DND-41 (cell line): Measurements from ENCODE around the gene CFB.

Experiments
- ATAC-seq: fragments of 200-7000 bp; cut with Tn5 transposase; 3 replicates; pipeline ENCODE4 v1.9.1; 2021; ENCODE audit warnings: low read depth; ENCODE audit not compliant: insufficient read depth
- DNase-seq: peaks from one replicate; pipeline ENCODE4 v3.0.0-alpha.2; 2020
- H2AFZ ChIP-seq: 2 replicates; pipeline ENCODE4 v1.6.0; 2012; ENCODE audit warnings: low read depth, low read length
- H3K27ac ChIP-seq: 2 replicates; pipeline ENCODE4 v1.5.1; 2012; ENCODE audit warnings: low read length, inconsistent platforms
- H3K27me3 ChIP-seq: fragments of 200-600 bp; sonication (generic); 2 replicates; pipeline ENCODE4 v1.6.0; 2012; ENCODE audit warnings: low read length, mild to moderate bottlenecking, inconsistent platforms; ENCODE audit not compliant: insufficient read depth, poor library complexity
- H3K36me3 ChIP-seq: 2 replicates; pipeline ENCODE4 v1.5.1; 2012; ENCODE audit warnings: low read length, inconsistent platforms; ENCODE audit not compliant: insufficient read depth
- H3K4me1 ChIP-seq: 2 replicates; pipeline ENCODE4 v1.5.1; 2012; ENCODE audit warnings: mild to moderate bottlenecking, low read length; ENCODE audit not compliant: insufficient read depth
- H3K4me2 ChIP-seq: 2 replicates; pipeline ENCODE4 v1.6.0; 2012; ENCODE audit warnings: mild to moderate bottlenecking, moderate library complexity, low read length, inconsistent platforms; ENCODE audit not compliant: insufficient read depth
- H3K4me3 ChIP-seq, 2 experiments: fragments of 200-600 bp in 1 of 2; shearing (Covaris generic) in 1 of 2; 2 replicates each; pipeline ENCODE4 v1.5.1; 2012 to 2016; ENCODE audit warnings: inconsistent platforms in 2 of 2, low read length in 2 of 2, mild to moderate bottlenecking in 2 of 2, low read depth in 1 of 2, moderate library complexity in 1 of 2
- H3K79me2 ChIP-seq: 2 replicates; pipeline ENCODE4 v1.6.0; 2012; ENCODE audit warnings: low read length, inconsistent platforms; ENCODE audit not compliant: insufficient read depth
- H3K9ac ChIP-seq: 2 replicates; pipeline ENCODE4 v1.6.0; 2012; ENCODE audit warnings: low read depth, mild to moderate bottlenecking, inconsistent platforms, low read length, moderate library complexity
- H3K9me3 ChIP-seq: 2 replicates; pipeline ENCODE4 v1.5.1; 2012; ENCODE audit warnings: low read length, moderate library complexity, mild to moderate bottlenecking, inconsistent platforms; ENCODE audit not compliant: insufficient read depth, severe bottlenecking
- H4K20me1 ChIP-seq: 2 replicates; pipeline ENCODE4 v1.6.0; 2012; ENCODE audit warnings: low read length; ENCODE audit not compliant: insufficient read depth
- EZH2 ChIP-seq: IDR thresholded peaks from 3 replicates; pipeline ENCODE4 v1.6.1; 2012; ENCODE audit warnings: borderline replicate concordance, low read depth, mild to moderate bottlenecking, moderate library complexity, low read length, inconsistent platforms; ENCODE audit not compliant: severe bottlenecking
- TF ChIP-seq, protein P1 (sequence below): IDR thresholded peaks from 2 replicates; pipeline ENCODE4 v1.5.1; 2012; ENCODE audit warnings: borderline replicate concordance, low read length, moderate library complexity, mild to moderate bottlenecking; ENCODE audit not compliant: poor library complexity, severe bottlenecking; ENCODE audit errors: extremely low read depth

The CFB gene

DNA sequence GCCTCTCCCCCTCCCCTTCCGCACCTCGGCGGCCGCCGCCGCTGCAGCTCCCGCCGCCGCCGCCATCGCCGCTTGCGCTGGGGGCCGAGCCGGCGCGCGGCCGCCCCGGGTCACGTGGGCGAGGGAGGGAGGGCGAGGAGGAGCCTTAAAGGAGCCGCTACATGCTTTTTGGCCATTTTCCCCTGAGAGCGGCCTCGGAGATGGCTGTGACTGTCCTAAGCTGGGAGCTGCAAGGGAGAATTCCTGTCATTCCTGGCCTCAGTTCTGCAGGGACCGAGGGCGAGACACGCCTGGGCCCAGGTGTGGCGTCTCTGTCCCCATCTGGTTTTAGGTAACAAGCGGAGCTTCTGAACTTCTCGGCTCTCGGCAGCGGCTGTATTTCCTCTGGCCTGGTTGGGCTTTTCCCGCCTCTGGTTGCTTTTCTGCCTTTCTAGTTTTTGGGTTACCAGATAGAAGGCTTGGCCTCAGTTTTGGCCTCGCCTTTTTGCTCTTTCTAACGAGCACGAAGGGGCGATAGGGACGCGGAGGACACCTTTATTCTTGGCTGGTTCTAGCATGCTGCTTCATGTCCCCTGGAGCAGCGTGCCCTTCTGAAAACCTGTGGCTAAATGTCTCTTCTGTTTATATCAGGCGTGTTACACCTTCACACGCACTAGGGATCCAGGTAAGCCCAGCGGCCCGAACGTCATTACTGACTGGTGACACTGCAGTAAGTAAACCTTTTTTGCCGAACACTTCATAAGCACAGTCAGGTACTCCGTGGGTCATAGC is 48.1 kb upstream of the CFB start, which contains the start of gene EHMT2:
TSS of gene EHMT2 (minus strand) at position 87 of the 771 bp plus-strand sequence. CDS start at position 66, 21 bp downstream.
- TF ChIP-seq EZH2: no peak
- TF ChIP-seq, protein P1, sequence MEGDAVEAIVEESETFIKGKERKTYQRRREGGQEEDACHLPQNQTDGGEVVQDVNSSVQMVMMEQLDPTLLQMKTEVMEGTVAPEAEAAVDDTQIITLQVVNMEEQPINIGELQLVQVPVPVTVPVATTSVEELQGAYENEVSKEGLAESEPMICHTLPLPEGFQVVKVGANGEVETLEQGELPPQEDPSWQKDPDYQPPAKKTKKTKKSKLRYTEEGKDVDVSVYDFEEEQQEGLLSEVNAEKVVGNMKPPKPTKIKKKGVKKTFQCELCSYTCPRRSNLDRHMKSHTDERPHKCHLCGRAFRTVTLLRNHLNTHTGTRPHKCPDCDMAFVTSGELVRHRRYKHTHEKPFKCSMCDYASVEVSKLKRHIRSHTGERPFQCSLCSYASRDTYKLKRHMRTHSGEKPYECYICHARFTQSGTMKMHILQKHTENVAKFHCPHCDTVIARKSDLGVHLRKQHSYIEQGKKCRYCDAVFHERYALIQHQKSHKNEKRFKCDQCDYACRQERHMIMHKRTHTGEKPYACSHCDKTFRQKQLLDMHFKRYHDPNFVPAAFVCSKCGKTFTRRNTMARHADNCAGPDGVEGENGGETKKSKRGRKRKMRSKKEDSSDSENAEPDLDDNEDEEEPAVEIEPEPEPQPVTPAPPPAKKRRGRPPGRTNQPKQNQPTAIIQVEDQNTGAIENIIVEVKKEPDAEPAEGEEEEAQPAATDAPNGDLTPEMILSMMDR: peak; percentile 23
- peak within 1 kb of the TSS; percentile 79 for H3K9ac ChIP-seq
- ATAC-seq (peak; percentile 63), DNase-seq (peak; percentile 89)
- peaks cover 3% of the 10 kb centered on the region; the same call in 1 of the 2 replicates for H4K20me1 ChIP-seq
- peaks cover 47% of the 10 kb centered on the region for H3K36me3 ChIP-seq
- peak within 1 kb of the TSS; percentile 88 for H3K4me2 ChIP-seq
- peak within 1 kb of the TSS; percentile 78 for H2AFZ ChIP-seq
- H3K9me3 ChIP-seq: no peaks in the 10 kb centered on the region
- peak within 1 kb of the TSS; percentile 71 to 78 for H3K4me3 ChIP-seq
- no peaks in the 10 kb centered on the region for H3K27me3 ChIP-seq
- H3K27ac ChIP-seq: peak within 1 kb of the TSS; percentile 85
- peaks cover 50% of the 10 kb centered on the region for H3K4me1 ChIP-seq
- H3K79me2 ChIP-seq: peaks cover 63% of the 10 kb centered on the region

DNA sequence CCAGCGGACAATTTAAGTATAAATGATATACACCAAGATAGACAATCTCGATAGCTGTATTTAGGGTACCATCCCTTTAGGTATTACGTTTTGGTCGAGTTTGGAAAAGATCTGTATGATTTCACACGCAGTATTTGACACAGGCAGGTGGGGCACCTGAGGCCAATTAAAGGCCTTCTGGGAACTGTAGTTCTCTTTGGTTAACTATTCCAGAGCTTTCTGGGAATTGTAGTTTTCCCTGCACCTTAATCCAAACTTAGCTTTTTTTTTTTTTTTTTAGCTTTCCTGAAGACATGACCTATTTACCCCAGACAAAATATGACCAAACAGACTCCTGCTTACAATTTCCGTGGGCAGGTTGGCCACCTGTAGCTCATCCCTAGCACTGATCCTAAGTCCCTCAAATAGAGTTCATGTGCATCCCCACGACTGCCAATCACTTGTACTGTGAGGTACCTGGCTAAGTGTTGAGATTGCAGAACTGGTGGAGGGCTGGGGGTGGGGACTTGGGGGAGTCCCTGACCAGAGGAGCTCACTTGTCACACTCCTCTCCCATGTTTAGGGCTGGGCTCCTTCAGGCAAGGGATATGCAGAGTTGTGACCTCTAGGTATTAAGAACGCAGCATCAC is 47.4 kb upstream of the CFB start:
- H3K36me3 ChIP-seq: peaks cover 40% of the 10 kb centered on the region
- H3K79me2 ChIP-seq: peaks cover 63% of the 10 kb centered on the region
- H3K4me2 ChIP-seq: peak overlapping the region; percentile 88
- H2AFZ ChIP-seq: peak overlapping the region; percentile 78
- TF ChIP-seq, protein P1: no peak
- TF ChIP-seq EZH2: no peak
- H3K27me3 ChIP-seq: no peaks in the 10 kb centered on the region
- peaks cover 3% of the 10 kb centered on the region; the same call in 1 of the 2 replicates for H4K20me1 ChIP-seq
- peaks cover 52% of the 10 kb centered on the region for H3K4me1 ChIP-seq
- ATAC-seq (peak; percentile 16; the same call in 1 of the 3 replicates), DNase-seq (peak; percentile 24)
- peak overlapping the region; percentile 71 to 78 for H3K4me3 ChIP-seq
- no peaks in the 10 kb centered on the region for H3K9me3 ChIP-seq
- H3K27ac ChIP-seq: peak overlapping the region; percentile 85
- peak overlapping the region; percentile 79 for H3K9ac ChIP-seq

DNA sequence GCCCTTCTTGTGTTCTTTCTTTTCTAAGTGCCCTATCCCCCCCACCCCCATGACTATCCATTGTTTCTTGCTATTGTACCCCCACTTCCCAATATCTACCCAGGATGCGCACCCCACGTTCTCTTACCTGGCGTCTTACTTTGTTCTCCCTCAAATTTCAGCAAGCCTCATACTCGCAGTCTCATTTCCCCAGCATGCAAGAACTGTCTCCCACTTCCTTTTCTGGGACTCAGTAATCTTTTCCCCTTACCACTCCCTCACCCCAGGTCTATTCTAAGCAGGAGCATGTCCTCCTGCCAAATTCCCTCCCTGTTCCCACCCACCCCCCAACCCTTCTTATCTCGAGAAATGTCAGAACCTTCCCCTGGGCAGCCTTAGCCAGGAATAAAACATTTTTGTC is 46.7 kb upstream of the CFB start:
- peaks cover 3% of the 10 kb centered on the region; the same call in 1 of the 2 replicates for H4K20me1 ChIP-seq
- peak overlapping the region; percentile 88 for H3K4me2 ChIP-seq
- peak overlapping the region; percentile 79 for H3K9ac ChIP-seq
- H3K27me3 ChIP-seq: no peaks in the 10 kb centered on the region
- TF ChIP-seq, protein P1: no peak
- no peak for TF ChIP-seq EZH2
- no peak for ATAC-seq
- peaks cover 36% of the 10 kb centered on the region for H3K36me3 ChIP-seq
- no peak overlapping the region for H2AFZ ChIP-seq
- peaks cover 63% of the 10 kb centered on the region for H3K79me2 ChIP-seq
- no peak for DNase-seq
- no peaks in the 10 kb centered on the region for H3K9me3 ChIP-seq
- no peak overlapping the region for H3K27ac ChIP-seq
- peaks cover 52% of the 10 kb centered on the region for H3K4me1 ChIP-seq
- H3K4me3 ChIP-seq: peak overlapping the region in 1 of 2 experiments; percentile 78; a peak in 1 of 4 replicates
